Endothelial cell of umbilical vein (primary cell): ENCODE measurements around the gene SIVA1. TPM values are rescaled to one million over a fixed set of nuclear protein-coding genes. Genes with fewer than 3 reads are reported as not detected.
A peak's percentile ranks its signal among the peaks of the same experiment; 100 is the strongest.

Experiments used
- BruUV-seq: library from RNA; stranded (reverse); fragments of 400-500 nt; replicated peaks from 2 replicates; lab custom pipeline; 2021; lab: Mats Ljungman, UMichigan
- CTCF ChIA-PET: fragments of 300-600, 350-600 bp; sonication (Branson Sonifier 250); formaldehyde crosslinking; loops from one replicate; lab custom pipeline; 2021; ENCODE audit warnings: antibody characterized with exemption, inconsistent platforms; lab: Charles Lee
- POLR2A ChIA-PET: fragments of 300-600, 350-600 bp; sonication (Branson Sonifier 250); formaldehyde crosslinking; loops from one replicate; lab custom pipeline; 2021; ENCODE audit warnings: antibody characterized with exemption, inconsistent platforms; lab: Charles Lee
- DNase-seq: peaks from one replicate; pipeline ENCODE4 v3.0.0-alpha.2; 2011; ENCODE audit warnings: low read depth, low spot score
- FAIRE-seq: peaks from 2 replicates; lab custom pipeline; 2011; peaks lifted over from hg19 to GRCh38; lab: Jason Lieb, UNC
- H2AFZ ChIP-seq: 2 replicates; pipeline ENCODE4 v1.6.0; 2012; ENCODE audit warnings: low read depth, low read length, control low read depth, inconsistent platforms
- H3K27ac ChIP-seq: 2 replicates; pipeline ENCODE4 v1.5.1; 2011; ENCODE audit warnings: low read depth, mild to moderate bottlenecking, control low read depth, low read length, moderate library complexity; ENCODE audit not compliant: insufficient read depth
- H3K27me3 ChIP-seq, 2 experiments: 2 replicates each; pipeline versions ENCODE4 v1.6.0 to v1.6.1; 2011; ENCODE audit warnings: low read length in 2 of 2, mixed read lengths in 1 of 2; ENCODE audit not compliant: control insufficient read depth in 2 of 2, insufficient read depth in 2 of 2
- H3K36me3 ChIP-seq, 2 experiments: 2 replicates in 1 of 2; 3 replicates in 1 of 2; pipeline ENCODE4 v1.5.1; 2011; ENCODE audit warnings: low read length in 2 of 2, mild to moderate bottlenecking in 1 of 2, moderate library complexity in 1 of 2; ENCODE audit not compliant: control insufficient read depth in 2 of 2, insufficient read depth in 2 of 2; ENCODE audit errors: extremely low read depth in 1 of 2
- H3K4me1 ChIP-seq: 3 replicates; pipeline ENCODE4 v1.5.1; 2011; ENCODE audit warnings: mild to moderate bottlenecking, low read length; ENCODE audit not compliant: control insufficient read depth, insufficient read depth; ENCODE audit errors: extremely low read depth
- H3K4me2 ChIP-seq: 2 replicates; pipeline ENCODE4 v1.6.1; 2011; ENCODE audit warnings: low read length, control low read depth, mixed read lengths; ENCODE audit not compliant: insufficient read depth
- H3K4me3 ChIP-seq, 3 experiments: fragments of 200-600 bp in 1 of 3; sonication (generic), shearing (Covaris generic) in 1 of 3; replicated peaks in 1 of 3; 2 replicates each; pipeline ENCODE4 v1.5.1; 2011 to 2016; ENCODE audit warnings: control low read depth in 3 of 3, low read length in 3 of 3, mild to moderate bottlenecking in 2 of 3, inconsistent platforms in 1 of 3, low read depth in 1 of 3, moderate library complexity in 1 of 3; ENCODE audit not compliant: insufficient read depth in 1 of 3
- H3K79me2 ChIP-seq: 2 replicates; pipeline ENCODE4 v1.6.0; 2012; ENCODE audit warnings: low read length, inconsistent platforms; ENCODE audit not compliant: control insufficient read depth, insufficient read depth
- H3K9ac ChIP-seq: replicated peaks from 2 replicates; pipeline ENCODE3; 2011; ENCODE audit warnings: low read length, control low read depth; ENCODE audit not compliant: insufficient read depth; ENCODE audit errors: extremely low read depth
- H3K9me1 ChIP-seq: replicated peaks from 3 replicates; pipeline ENCODE4 v1.6.0; 2011; ENCODE audit warnings: mild to moderate bottlenecking, low read length; ENCODE audit not compliant: control insufficient read depth, insufficient read depth; ENCODE audit errors: extremely low read depth
- H3K9me3 ChIP-seq: replicated peaks from 2 replicates; pipeline ENCODE4 v1.5.1; 2012; ENCODE audit warnings: low read length, inconsistent platforms; ENCODE audit not compliant: control insufficient read depth, insufficient read depth
- H4K20me1 ChIP-seq: replicated peaks from 2 replicates; pipeline ENCODE3; 2011; ENCODE audit warnings: mild to moderate bottlenecking, low read length; ENCODE audit not compliant: control insufficient read depth, insufficient read depth; ENCODE audit errors: extremely low read depth
- EZH2 ChIP-seq: IDR thresholded peaks from 2 replicates; pipeline ENCODE4 v1.6.1; 2012; ENCODE audit warnings: borderline replicate concordance, low read depth, mild to moderate bottlenecking, moderate library complexity, low read length, inconsistent platforms; ENCODE audit not compliant: severe bottlenecking
- FOS ChIP-seq: IDR thresholded peaks from 2 replicates; pipeline ENCODE4 v1.6.1; 2011; ENCODE audit warnings: mild to moderate bottlenecking, low read length, moderate library complexity, borderline replicate concordance; ENCODE audit not compliant: insufficient read depth
- GATA2 ChIP-seq: IDR thresholded peaks from 2 replicates; pipeline ENCODE4 v1.7.0; 2011; ENCODE audit warnings: low read depth, mild to moderate bottlenecking, moderate library complexity, mixed read lengths, low read length; ENCODE audit not compliant: insufficient read length, insufficient read depth
- JUN ChIP-seq: IDR thresholded peaks from 2 replicates; pipeline ENCODE4 v1.6.1; 2011; ENCODE audit warnings: borderline replicate concordance, low read depth; ENCODE audit not compliant: insufficient read length, insufficient read depth
- MYC ChIP-seq: IDR thresholded peaks from one replicate; pipeline ENCODE4 v1.6.1; 2011; ENCODE audit warnings: mild to moderate bottlenecking, low read depth, low read length
- POLR2A ChIP-seq: IDR thresholded peaks from 2 replicates; pipeline ENCODE4 v1.6.1; 2012; ENCODE audit warnings: low read depth, mild to moderate bottlenecking, control low read depth, low read length
- POLR2AphosphoS5 ChIP-seq: IDR thresholded peaks from 2 replicates; pipeline ENCODE4 v1.6.1; 2012; ENCODE audit warnings: low read depth, mild to moderate bottlenecking, control low read depth, low read length, moderate library complexity; ENCODE audit not compliant: insufficient read depth
- dilution Hi-C: fragments of 300-500 bp; cut with MboI; formaldehyde crosslinking; loops from one replicate; pipeline ENCODE4 v1.15.0; 2019; ENCODE audit warnings: low sequenced_read_pairs; ENCODE audit not compliant: extremely low pct_ligation_motif_present
- intact Hi-C: fragments of 100-400 bp; cut with micrococcal nuclease; formaldehyde crosslinking; loops from one replicate; pipeline ENCODE4 v1.10.0; 2022
- polyA plus RNA-seq, 4 experiments: library from polyadenylated mRNA; depleted of rRNA in 3 of 4; stranded (reverse) in 3 of 4; unstranded in 1 of 4; fragments of >200 nt; gene quantifications; 2 replicates each; pipeline versions ENCODE4 v1.2.1 to v1.2.3, GENCODE V29; 2011 to 2012; ENCODE audit warnings: missing spikeins in 1 of 4
- total RNA-seq: library from RNA; stranded (reverse); gene quantifications from 2 replicates; pipeline ENCODE4 v1.2.3, GENCODE V29; 2021
- TF ChIP-seq, protein P1 (sequence below), 2 donors: IDR thresholded peaks; 1 replicate in 1 of 2; 2 replicates in 1 of 2; pipeline ENCODE4 v1.5.1; 2011; ENCODE audit warnings: low read length in 2 of 2, mild to moderate bottlenecking in 2 of 2, moderate library complexity in 2 of 2, control low read depth in 1 of 2, inconsistent platforms in 1 of 2, low read depth in 1 of 2; ENCODE audit not compliant: insufficient read depth in 1 of 2; ENCODE audit errors: extremely low read depth in 1 of 2
- TF ChIP-seq, protein P2 (sequence below): IDR thresholded peaks from 2 replicates; pipeline ENCODE4 v1.6.1; 2011; ENCODE audit not compliant: insufficient read depth, insufficient read length

Gene SIVA1
- total and polyA plus RNA-seq, 2 donors (not counting 3 experiments of a cell fraction or from before 2014, with no cell fraction given): 101 to 299 TPM

DNA sequence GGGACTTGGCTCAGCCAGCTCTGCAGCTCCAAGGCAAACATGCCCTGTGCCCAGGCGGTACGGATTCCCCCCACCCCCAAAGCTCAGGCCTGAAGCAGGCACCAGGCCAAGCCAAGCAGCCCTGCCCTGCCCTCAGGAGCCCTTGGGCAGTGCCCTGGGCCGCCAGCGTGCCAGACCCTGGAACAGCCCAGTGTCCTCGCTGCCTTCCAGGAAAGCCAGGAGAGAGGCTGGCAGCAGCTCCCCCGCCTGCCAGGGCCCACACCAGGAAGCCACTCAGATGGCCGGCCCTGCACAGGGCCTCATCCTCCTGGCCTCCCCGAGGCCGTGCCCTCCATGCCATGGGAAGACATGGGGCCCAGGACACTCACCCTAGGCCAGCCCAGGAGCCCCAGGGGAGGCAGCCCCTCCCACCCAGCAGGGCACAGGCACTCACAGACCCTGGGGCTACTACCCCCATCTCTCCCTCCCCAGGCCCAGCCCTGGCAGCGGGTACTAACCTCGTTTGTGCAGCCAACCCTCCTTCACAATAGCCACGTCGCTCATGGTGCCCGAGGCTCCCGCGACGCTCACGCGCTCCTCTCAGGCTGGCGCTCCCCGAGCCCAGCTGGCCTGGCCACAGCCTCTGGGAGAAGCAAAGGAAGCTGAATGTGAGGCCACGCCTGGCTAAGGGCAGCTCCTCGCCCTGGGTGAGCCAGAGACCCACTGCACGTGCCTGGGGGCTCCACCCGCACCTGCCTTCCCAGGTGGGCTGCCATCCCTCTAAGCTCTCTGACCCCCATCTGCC, 39.3 kb downstream of the SIVA1 start:
- TF ChIP-seq FOS: no peak
- TF ChIP-seq MYC: no peak
- no peak for TF ChIP-seq JUN
- TF ChIP-seq POLR2A: no peak
- TF ChIP-seq, protein P1, sequence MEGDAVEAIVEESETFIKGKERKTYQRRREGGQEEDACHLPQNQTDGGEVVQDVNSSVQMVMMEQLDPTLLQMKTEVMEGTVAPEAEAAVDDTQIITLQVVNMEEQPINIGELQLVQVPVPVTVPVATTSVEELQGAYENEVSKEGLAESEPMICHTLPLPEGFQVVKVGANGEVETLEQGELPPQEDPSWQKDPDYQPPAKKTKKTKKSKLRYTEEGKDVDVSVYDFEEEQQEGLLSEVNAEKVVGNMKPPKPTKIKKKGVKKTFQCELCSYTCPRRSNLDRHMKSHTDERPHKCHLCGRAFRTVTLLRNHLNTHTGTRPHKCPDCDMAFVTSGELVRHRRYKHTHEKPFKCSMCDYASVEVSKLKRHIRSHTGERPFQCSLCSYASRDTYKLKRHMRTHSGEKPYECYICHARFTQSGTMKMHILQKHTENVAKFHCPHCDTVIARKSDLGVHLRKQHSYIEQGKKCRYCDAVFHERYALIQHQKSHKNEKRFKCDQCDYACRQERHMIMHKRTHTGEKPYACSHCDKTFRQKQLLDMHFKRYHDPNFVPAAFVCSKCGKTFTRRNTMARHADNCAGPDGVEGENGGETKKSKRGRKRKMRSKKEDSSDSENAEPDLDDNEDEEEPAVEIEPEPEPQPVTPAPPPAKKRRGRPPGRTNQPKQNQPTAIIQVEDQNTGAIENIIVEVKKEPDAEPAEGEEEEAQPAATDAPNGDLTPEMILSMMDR (IDR thresholded peaks at IDR 0.05; ENCODE audit: extremely low read depth in 1 of 2, insufficient read depth in 1 of 2, low read depth in 1 of 2, low read length in 2 of 2): no peak
- no peak for TF ChIP-seq POLR2AphosphoS5
- no peak for TF ChIP-seq GATA2
- TF ChIP-seq, protein P2, sequence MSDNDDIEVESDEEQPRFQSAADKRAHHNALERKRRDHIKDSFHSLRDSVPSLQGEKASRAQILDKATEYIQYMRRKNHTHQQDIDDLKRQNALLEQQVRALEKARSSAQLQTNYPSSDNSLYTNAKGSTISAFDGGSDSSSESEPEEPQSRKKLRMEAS: no peak
- TF ChIP-seq EZH2: no peak
- dilution Hi-C loops: no loop called here
- DNase-seq: peak; percentile 26
- ChIA-PET POLR2A (no interaction called here), CTCF (interaction anchor here (0.9 to 3.0 kb wide), 4 partner anchors 9 to 39 kb away, joined by 3 to 14 read pairs (median 4); partner anchors contain the start of genes SIVA1 and ZBTB42)
- FAIRE-seq: no peak
- no peaks in the 10 kb centered on the region for H3K27me3 ChIP-seq
- no peak overlapping the region for H3K4me3 ChIP-seq
- peaks cover 10% of the 10 kb centered on the region for H3K4me1 ChIP-seq
- H3K9me3 ChIP-seq: no peaks in the 10 kb centered on the region
- no peak overlapping the region for H3K4me2 ChIP-seq
- H3K36me3 ChIP-seq: peaks cover 2 to 24% of the 10 kb centered on the region in 2 experiments
- intact Hi-C loops: no loop called here
- H3K9me1 ChIP-seq: no peaks in the 10 kb centered on the region
- no peak overlapping the region for H2AFZ ChIP-seq
- no peaks in the 10 kb centered on the region for H4K20me1 ChIP-seq
- no peak overlapping the region for H3K27ac ChIP-seq
- H3K9ac ChIP-seq: no peak overlapping the region
- no TSS peak for BruUV-seq
- H3K79me2 ChIP-seq: peaks cover 66% of the 10 kb centered on the region
